Right lobe of liver (tissue), 6 donors: Measurements from ENCODE around the gene CLDN7. TPM values are rescaled to one million over a fixed set of nuclear protein-coding genes. Genes with fewer than 3 reads are reported as not detected.

ENCODE experiments used
- ATAC-seq, 4 donors: fragments of 200-7000 bp; cut with Tn5 transposase; one replicate each; pipeline ENCODE4 v1.9.1; 2020; ENCODE audit warnings: mild to moderate bottlenecking in 4 of 4, moderate library complexity in 4 of 4
- DNase-seq, 3 donors: peaks; one replicate each; pipeline ENCODE4 v3.0.0-alpha.2; 2020
- H3K27ac ChIP-seq, 3 donors: fragments of 200-600 bp; one replicate each; pipeline ENCODE4 v1.8.0; 2022
- H3K27me3 ChIP-seq, 2 donors: fragments of 200-600 bp; one replicate each; pipeline ENCODE4 v1.8.0; 2022
- H3K36me3 ChIP-seq, 4 donors: fragments of 200-600 bp; sonication (generic) in 1 of 4; one replicate each; pipeline versions ENCODE4 v1.5.1 to v1.8.0; 2017 to 2022; ENCODE audit warnings: control low read depth in 1 of 4
- H3K4me1 ChIP-seq, 4 donors: fragments of 200-600 bp; sonication (generic) in 1 of 4; one replicate each; pipeline versions ENCODE4 v1.5.1 to v1.8.0; 2017 to 2022; ENCODE audit warnings: control low read depth in 1 of 4
- H3K4me3 ChIP-seq, 3 donors: fragments of 200-600 bp; one replicate each; pipeline ENCODE4 v1.8.0; 2022
- H3K9me3 ChIP-seq, 4 donors: fragments of 200-600 bp; sonication (generic) in 1 of 4; one replicate each; pipeline versions ENCODE4 v1.5.1 to v1.8.0; 2017 to 2022; ENCODE audit warnings: control low read depth in 1 of 4
- POLR2A ChIP-seq: fragments of 450-650 bp; IDR thresholded peaks from one replicate; pipeline ENCODE4 v1.6.1; 2017; ENCODE audit warnings: antibody characterized with exemption, mild to moderate bottlenecking
- WGBS: methylation state at CpG from one replicate; pipeline ENCODE4 v1.1.6; 2018; ENCODE audit warnings: low coverage, low lambda C conversion rate; ENCODE audit not compliant: insufficient coverage; ENCODE audit errors: missing lambda C conversion rate; 5-methylcytosine and 5-hydroxymethylcytosine counted together
- intact Hi-C, 2 donors: fragments of 100-400 bp; cut with DNase I; formaldehyde crosslinking; loops; one replicate each; pipeline versions ENCODE4 v1.11.2 to v1.14.1; 2022
- long read RNA-seq: library from polyadenylated mRNA; unstranded; transcript quantifications from one replicate; pipeline ENCODE4 v2.0.0, GENCODE V29; 2019
- total RNA-seq, 6 experiments: library from RNA; depleted of rRNA in 2 of 6; stranded (reverse); fragments of >200 nt in 2 of 6; fragmentation: NEBNext Ultra II Directional in 3 of 6; extraction: Animal tissue kit (Norgen Biotek cat#: 25700) in 3 of 6; gene quantifications; one replicate each; pipeline versions ENCODE4 v1.1.0 to v1.2.4, GENCODE V29; 2016 to 2023
- TF ChIP-seq, protein P1 (sequence below), 4 donors: fragments of 200-600 bp in 3 of 4; fragments of 450-650 bp in 1 of 4; IDR thresholded peaks; one replicate each; pipeline versions ENCODE4 v1.5.1 to v1.8.0; 2016 to 2022; ENCODE audit warnings: antibody characterized with exemption in 4 of 4, mild to moderate bottlenecking in 2 of 4
- donor health status: DM: no; HTN: yes; CAD: no.
- donor health status: DM: no; HTN: no; CAD: no.
- donor health status: DM: no; HTN: no; CAD: no.
- donor health status: DM: no; HTN: yes; CAD: no.
- donor health status: DM: no; HTN: yes; CAD: no.

The CLDN7 gene
- total RNA-seq = 100 to 1,000 TPM in 1 of 6 experiments, 10 to 100 TPM in 4, 1 to 10 TPM in 1; 9.6 to 114 (median 23.3) TPM
- long read RNA-seq, transcript CLDN7-207 (3 exons, 485 nt) = major isoform, 8 of 8 reads
- long read RNA-seq, partial matches to known transcripts = 0 of 8 reads
- long read RNA-seq, other reads (novel, unspliced or antisense) = 0 of 8 reads

GRCh38 chr17:7262192-7262934 is at the start of gene CLDN7:
CLDN7 (minus strand) TSS chr17:7262478; CDS start chr17:7262043, 435 bp downstream.
- DNase-seq = peak in 2 of 3 donors; percentile 54 to 62
- Histone ChIP-seq H3K27ac (peak within 1 kb of the TSS; percentile 96 to 99 (median 98)), H3K9me3 (no peaks in the 10 kb centered on the region), H3K27me3 (no peaks in the 10 kb centered on the region), H3K36me3 (peaks cover 0 to 4% (median under 1%) of the 10 kb centered on the region in 4 donors), H3K4me1 (peaks cover 0 to 50% (median 13%) of the 10 kb centered on the region in 4 donors), H3K4me3 (peak within 1 kb of the TSS; percentile 64 to 73 (median 66))
- intact Hi-C loops = no loop called here
- ATAC-seq = peak in 1 of 4 donors; percentile 4
- 3% methylated on average over 23 of the region's 64 CpGs for whole genome bisulfite sequencing
- peak; percentile 49 for TF ChIP-seq POLR2A
- TF ChIP-seq, protein P1, sequence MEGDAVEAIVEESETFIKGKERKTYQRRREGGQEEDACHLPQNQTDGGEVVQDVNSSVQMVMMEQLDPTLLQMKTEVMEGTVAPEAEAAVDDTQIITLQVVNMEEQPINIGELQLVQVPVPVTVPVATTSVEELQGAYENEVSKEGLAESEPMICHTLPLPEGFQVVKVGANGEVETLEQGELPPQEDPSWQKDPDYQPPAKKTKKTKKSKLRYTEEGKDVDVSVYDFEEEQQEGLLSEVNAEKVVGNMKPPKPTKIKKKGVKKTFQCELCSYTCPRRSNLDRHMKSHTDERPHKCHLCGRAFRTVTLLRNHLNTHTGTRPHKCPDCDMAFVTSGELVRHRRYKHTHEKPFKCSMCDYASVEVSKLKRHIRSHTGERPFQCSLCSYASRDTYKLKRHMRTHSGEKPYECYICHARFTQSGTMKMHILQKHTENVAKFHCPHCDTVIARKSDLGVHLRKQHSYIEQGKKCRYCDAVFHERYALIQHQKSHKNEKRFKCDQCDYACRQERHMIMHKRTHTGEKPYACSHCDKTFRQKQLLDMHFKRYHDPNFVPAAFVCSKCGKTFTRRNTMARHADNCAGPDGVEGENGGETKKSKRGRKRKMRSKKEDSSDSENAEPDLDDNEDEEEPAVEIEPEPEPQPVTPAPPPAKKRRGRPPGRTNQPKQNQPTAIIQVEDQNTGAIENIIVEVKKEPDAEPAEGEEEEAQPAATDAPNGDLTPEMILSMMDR (IDR thresholded peaks at IDR 0.05) = no peak

GRCh38 chr17:7311110-7311705 is 48.9 kb upstream of the CLDN7 start:
- WGBS = 84% methylated on average over 2 of the region's 7 CpGs
- no peak overlapping the region for H3K4me3 ChIP-seq
- no peak for DNase-seq
- H3K27me3 ChIP-seq = no peaks in the 10 kb centered on the region
- peaks cover 0 to 26% (median 12%) of the 10 kb centered on the region in 4 donors for H3K4me1 ChIP-seq
- H3K27ac ChIP-seq = no peak overlapping the region
- TF ChIP-seq, protein P1 (IDR thresholded peaks at IDR 0.05) = no peak
- no peak for TF ChIP-seq POLR2A
- peaks cover 11 to 47% (median 29%) of the 10 kb centered on the region in 4 donors for H3K36me3 ChIP-seq
- intact Hi-C loops = no loop called here
- no peaks in the 10 kb centered on the region for H3K9me3 ChIP-seq
- no peak for ATAC-seq

GRCh38 chr17:7309628-7310027 is 47.4 kb upstream of the CLDN7 start:
- Histone ChIP-seq H3K4me3 (peak overlapping the region in 1 of 3 donors; percentile 98), H3K27ac (peak overlapping the region in 1 of 3 donors; percentile 77), H3K27me3 (no peaks in the 10 kb centered on the region), H3K9me3 (no peaks in the 10 kb centered on the region), H3K36me3 (peaks cover 11 to 47% (median 29%) of the 10 kb centered on the region in 4 donors), H3K4me1 (peaks cover 0 to 21% (median 9%) of the 10 kb centered on the region in 4 donors)
- no peak for TF ChIP-seq POLR2A
- TF ChIP-seq, protein P1 (IDR thresholded peaks at IDR 0.05) = no peak
- ATAC-seq (no peak), DNase-seq (no peak)
- WGBS = 90% methylated on average over 7 of the region's 12 CpGs
- intact Hi-C loops = no loop called here

DNA sequence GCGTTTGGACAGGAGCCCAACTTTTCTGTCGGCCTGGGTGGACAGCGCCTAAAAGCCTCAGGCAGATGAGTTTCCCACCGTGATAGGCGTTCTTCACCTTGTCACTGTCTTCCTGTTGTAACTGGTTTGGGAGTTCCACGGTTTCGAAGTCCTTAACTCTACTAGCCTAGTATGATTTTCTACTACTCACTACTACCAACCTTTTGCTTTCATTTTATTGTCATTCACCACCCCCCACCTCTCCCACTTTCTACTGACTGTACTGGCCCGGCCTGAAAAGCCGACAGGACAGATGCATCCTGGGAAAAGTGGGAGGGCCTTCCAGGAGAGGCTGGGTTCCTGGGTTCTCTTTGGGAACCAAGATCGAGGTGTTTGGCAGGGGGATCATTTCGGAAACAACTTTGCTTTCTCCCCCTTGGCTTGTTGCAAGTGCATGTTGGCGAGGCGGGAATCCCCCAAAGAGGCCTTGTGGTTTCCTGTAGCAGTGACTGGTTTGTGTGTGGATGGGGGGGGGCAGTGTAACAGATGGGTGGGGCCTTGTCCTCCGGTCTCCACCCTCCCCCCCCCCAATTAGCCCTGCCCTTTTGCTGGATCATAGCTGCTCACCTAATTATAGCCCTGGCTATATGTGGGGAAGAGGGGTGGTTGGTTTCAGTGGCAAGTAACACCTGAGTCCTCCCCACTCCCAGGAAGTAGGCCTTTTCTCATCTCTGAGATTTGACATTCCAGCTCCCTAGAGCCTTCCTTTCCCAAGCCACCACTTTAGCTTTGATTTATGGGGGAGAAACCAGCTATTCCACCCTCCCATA is 46.6 kb upstream of the CLDN7 start:
- H3K27me3 ChIP-seq = no peaks in the 10 kb centered on the region
- intact Hi-C loops = no loop called here
- H3K27ac ChIP-seq = peak overlapping the region; percentile 76 to 93 (median 77)
- 0% methylated on average over 11 of the region's 14 CpGs for WGBS
- ATAC-seq (peak; percentile 33 to 37 (median 35)), DNase-seq (peak; percentile 65 to 84 (median 78))
- H3K4me3 ChIP-seq = peak overlapping the region; percentile 97 to 98 (median 97)
- no peaks in the 10 kb centered on the region for H3K9me3 ChIP-seq
- H3K4me1 ChIP-seq = peaks cover 0 to 14% (median 7%) of the 10 kb centered on the region in 4 donors
- peaks cover 11 to 44% (median 29%) of the 10 kb centered on the region in 4 donors for H3K36me3 ChIP-seq
- TF ChIP-seq POLR2A = peak; percentile 42
- TF ChIP-seq, protein P1 (IDR thresholded peaks at IDR 0.05) = no peak
